ENCODE data around the gene JAG1.
"Not testable (repeated sequence)": the region's sequence is repeated elsewhere in the genome, so short reads cannot be mapped to it uniquely, and the experiment has no call there.

The JAG1 gene

GRCh38 chr20:10613911-10614310, 59.9 kb downstream of the JAG1 start:
- no peak for DNase-seq (ENCODE audit: low spot score)
- FAIRE-seq, result no peak

GRCh38 chr20:10613426-10613825, 60.4 kb downstream of the JAG1 start:
- not testable (repeated sequence) for DNase-seq (ENCODE audit: low spot score); FAIRE-seq

- no peak for FAIRE-seq
- DNase-seq (ENCODE audit: low spot score), result no peak
Measured at GRCh38 chr20:10611357-10611756, 62.4 kb downstream of the JAG1 start.

GRCh38 chr20:10610251-10610650, 63.5 kb downstream of the JAG1 start:
- DNase-seq (ENCODE audit: low spot score) (no peak), FAIRE-seq (no peak)

GRCh38 chr20:10609770-10610169, 64.0 kb downstream of the JAG1 start:
- FAIRE-seq (no peak), DNase-seq (ENCODE audit: low spot score) (no peak)

- FAIRE-seq (no peak), DNase-seq (ENCODE audit: low spot score) (no peak)
Measured at GRCh38 chr20:10609276-10609675, 64.5 kb downstream of the JAG1 start.

- DNase-seq (ENCODE audit: low spot score), result no peak
- FAIRE-seq, result no peak
Measured at GRCh38 chr20:10605547-10606195, 68.1 kb downstream of the JAG1 start.

GRCh38 chr20:10604865-10605440, 68.8 kb downstream of the JAG1 start:
- DNase-seq (ENCODE audit: low spot score) (no peak), FAIRE-seq (no peak)

- FAIRE-seq (peak; percentile 90), DNase-seq (ENCODE audit: low spot score) (peak; percentile 79)
Measured at GRCh38 chr20:10603971-10604864, 69.6 kb downstream of the JAG1 start.

- FAIRE-seq (no peak), DNase-seq (ENCODE audit: low spot score) (no peak)
Measured at GRCh38 chr20:10603378-10603777, 70.4 kb downstream of the JAG1 start.

GRCh38 chr20:10602221-10602871, 71.5 kb downstream of the JAG1 start:
- DNase-seq (ENCODE audit: low spot score), result no peak
- FAIRE-seq, result no peak

- DNase-seq (ENCODE audit: low spot score) (no peak), FAIRE-seq (no peak)
Measured at GRCh38 chr20:10597637-10598036, 76.2 kb downstream of the JAG1 start.

GRCh38 chr20:10596710-10597121, 77.1 kb downstream of the JAG1 start:
- FAIRE-seq (peak; percentile 22), DNase-seq (ENCODE audit: low spot score) (peak; percentile 44)

- FAIRE-seq (no peak), DNase-seq (ENCODE audit: low spot score) (no peak)
Measured at GRCh38 chr20:10595985-10596384, 77.8 kb downstream of the JAG1 start.

- FAIRE-seq (no peak), DNase-seq (ENCODE audit: low spot score) (no peak)
Measured at GRCh38 chr20:10595266-10595665, 78.5 kb downstream of the JAG1 start.

- DNase-seq (ENCODE audit: low spot score) (peak; percentile 19), FAIRE-seq (no peak)
Measured at GRCh38 chr20:10594296-10594868, 79.4 kb downstream of the JAG1 start.

- FAIRE-seq (peak; percentile 74), DNase-seq (ENCODE audit: low spot score) (no peak)
Measured at GRCh38 chr20:10591946-10592521, 81.8 kb downstream of the JAG1 start.

- FAIRE-seq, result no peak
- no peak for DNase-seq (ENCODE audit: low spot score)
Measured at GRCh38 chr20:10590950-10591671, 82.7 kb downstream of the JAG1 start.

- DNase-seq (ENCODE audit: low spot score); FAIRE-seq: not testable (repeated sequence)
Measured at GRCh38 chr20:10590446-10590845, 83.4 kb downstream of the JAG1 start.

All from RCC 7860 (cell line).